ENCODE measurements around the gene LSAMP.

GRCh38 chr3:116112696-116113095 lies 332.6 kb downstream of the LSAMP start:
- no peak for TF ChIP-seq CTCF (IDR thresholded peaks at IDR 0.05)
- no peak for TF ChIP-seq POLR2A (IDR thresholded peaks at IDR 0.05)
